Measurements from ENCODE around the gene THEMIS.
"Not testable (repeated sequence)": the region's sequence is repeated elsewhere in the genome, so short reads cannot be mapped to it uniquely, and the experiment has no call there.

THEMIS gene

GRCh38 chr6:127690092-127690491 lies 210.8 kb downstream of the THEMIS start:
- CTCF ChIA-PET, result interaction anchor here (0.7 to 2.8 kb wide), 22 partner anchors 9 to 638 kb away, joined by 3 to 19 read pairs (median 4); no protein-coding TSS in a partner anchor
- no peaks in the 10 kb centered on the region for H3K4me1 ChIP-seq (ENCODE audit: control insufficient read depth, insufficient read depth, low read length)
- H3K9me3 ChIP-seq (ENCODE audit: control insufficient read depth, insufficient read depth, low read depth, low read length), result no peaks in the 10 kb centered on the region
- no peak overlapping the region for H3K27ac ChIP-seq (ENCODE audit: extremely low read depth, low read depth, low read length)
- H3K36me3 ChIP-seq (ENCODE audit: control insufficient read depth in 2 of 2, insufficient read depth in 1 of 2, low read length in 2 of 2), result no peaks in the 10 kb centered on the region
- TF ChIP-seq ZNF239 (tag by site-specific recombination; IDR thresholded peaks at IDR 0.05) (no peak), ZNF398 (tag by site-specific recombination; IDR thresholded peaks at IDR 0.05) (no peak), ZNF169 (tag by site-specific recombination; IDR thresholded peaks at IDR 0.05) (no peak), ZNF354C (tag by site-specific recombination; IDR thresholded peaks at IDR 0.05; ENCODE audit: borderline replicate concordance, low read depth) (no peak), ZNF560 (tag by site-specific recombination; IDR thresholded peaks at IDR 0.05; ENCODE audit: borderline replicate concordance) (no peak), ZNF654 (tag by site-specific recombination; IDR thresholded peaks at IDR 0.05; ENCODE audit: low read depth) (peak; percentile 81)
- TF ChIP-seq, protein P1, sequence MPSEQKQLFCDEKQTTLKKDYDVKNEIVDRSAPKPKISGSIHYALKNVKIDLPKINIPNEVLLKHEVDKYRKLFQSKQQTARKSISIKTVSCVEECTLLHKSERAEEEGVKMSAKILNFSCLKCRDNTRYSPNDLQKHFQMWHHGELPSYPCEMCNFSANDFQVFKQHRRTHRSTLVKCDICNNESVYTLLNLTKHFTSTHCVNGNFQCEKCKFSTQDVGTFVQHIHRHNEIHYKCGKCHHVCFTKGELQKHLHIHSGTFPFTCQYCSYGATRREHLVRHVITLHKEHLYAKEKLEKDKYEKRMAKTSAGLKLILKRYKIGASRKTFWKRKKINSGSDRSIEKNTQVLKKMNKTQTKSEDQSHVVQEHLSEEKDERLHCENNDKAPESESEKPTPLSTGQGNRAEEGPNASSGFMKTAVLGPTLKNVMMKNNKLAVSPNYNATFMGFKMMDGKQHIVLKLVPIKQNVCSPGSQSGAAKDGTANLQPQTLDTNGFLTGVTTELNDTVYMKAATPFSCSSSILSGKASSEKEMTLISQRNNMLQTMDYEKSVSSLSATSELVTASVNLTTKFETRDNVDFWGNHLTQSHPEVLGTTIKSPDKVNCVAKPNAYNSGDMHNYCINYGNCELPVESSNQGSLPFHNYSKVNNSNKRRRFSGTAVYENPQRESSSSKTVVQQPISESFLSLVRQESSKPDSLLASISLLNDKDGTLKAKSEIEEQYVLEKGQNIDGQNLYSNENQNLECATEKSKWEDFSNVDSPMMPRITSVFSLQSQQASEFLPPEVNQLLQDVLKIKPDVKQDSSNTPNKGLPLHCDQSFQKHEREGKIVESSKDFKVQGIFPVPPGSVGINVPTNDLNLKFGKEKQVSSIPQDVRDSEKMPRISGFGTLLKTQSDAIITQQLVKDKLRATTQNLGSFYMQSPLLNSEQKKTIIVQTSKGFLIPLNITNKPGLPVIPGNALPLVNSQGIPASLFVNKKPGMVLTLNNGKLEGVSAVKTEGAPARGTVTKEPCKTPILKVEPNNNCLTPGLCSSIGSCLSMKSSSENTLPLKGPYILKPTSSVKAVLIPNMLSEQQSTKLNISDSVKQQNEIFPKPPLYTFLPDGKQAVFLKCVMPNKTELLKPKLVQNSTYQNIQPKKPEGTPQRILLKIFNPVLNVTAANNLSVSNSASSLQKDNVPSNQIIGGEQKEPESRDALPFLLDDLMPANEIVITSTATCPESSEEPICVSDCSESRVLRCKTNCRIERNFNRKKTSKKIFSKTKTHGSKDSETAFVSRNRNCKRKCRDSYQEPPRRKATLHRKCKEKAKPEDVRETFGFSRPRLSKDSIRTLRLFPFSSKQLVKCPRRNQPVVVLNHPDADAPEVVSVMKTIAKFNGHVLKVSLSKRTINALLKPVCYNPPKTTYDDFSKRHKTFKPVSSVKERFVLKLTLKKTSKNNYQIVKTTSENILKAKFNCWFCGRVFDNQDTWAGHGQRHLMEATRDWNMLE (tag by site-specific recombination; conservative IDR thresholded peaks at IDR 0.05; ENCODE audit: low read depth), result no peak
- TF ChIP-seq, protein P2, sequence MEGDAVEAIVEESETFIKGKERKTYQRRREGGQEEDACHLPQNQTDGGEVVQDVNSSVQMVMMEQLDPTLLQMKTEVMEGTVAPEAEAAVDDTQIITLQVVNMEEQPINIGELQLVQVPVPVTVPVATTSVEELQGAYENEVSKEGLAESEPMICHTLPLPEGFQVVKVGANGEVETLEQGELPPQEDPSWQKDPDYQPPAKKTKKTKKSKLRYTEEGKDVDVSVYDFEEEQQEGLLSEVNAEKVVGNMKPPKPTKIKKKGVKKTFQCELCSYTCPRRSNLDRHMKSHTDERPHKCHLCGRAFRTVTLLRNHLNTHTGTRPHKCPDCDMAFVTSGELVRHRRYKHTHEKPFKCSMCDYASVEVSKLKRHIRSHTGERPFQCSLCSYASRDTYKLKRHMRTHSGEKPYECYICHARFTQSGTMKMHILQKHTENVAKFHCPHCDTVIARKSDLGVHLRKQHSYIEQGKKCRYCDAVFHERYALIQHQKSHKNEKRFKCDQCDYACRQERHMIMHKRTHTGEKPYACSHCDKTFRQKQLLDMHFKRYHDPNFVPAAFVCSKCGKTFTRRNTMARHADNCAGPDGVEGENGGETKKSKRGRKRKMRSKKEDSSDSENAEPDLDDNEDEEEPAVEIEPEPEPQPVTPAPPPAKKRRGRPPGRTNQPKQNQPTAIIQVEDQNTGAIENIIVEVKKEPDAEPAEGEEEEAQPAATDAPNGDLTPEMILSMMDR (tag by site-specific recombination; IDR thresholded peaks at IDR 0.05), result 0 out of 2 replicates have a peak, but pooled peaks have one; percentile 31
- no peak overlapping the region for H3K4me3 ChIP-seq (ENCODE audit: low read depth, low read length)
- POLR2A ChIA-PET, result no interaction called here

DNA sequence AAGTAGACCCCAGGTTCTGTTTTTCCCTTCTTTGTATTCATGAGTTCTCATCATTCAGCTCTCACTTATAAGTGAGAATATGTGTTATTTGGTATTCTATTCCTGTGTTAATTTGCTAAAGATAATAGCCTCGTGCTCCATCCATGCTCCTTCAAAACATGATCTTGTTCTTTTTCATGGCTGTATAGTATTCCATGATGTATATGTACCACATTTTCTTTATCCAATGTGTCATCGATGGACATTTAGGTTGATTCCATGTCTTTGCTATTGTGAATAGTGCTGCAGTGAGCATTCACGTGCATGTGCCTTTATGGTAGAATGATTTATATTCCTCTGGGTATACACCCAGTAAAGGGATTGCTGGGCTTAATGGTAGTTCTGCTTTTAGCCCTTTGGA lies 213.4 kb downstream of the THEMIS start:
- H3K27ac ChIP-seq (ENCODE audit: extremely low read depth, low read depth, low read length); H3K36me3 ChIP-seq (ENCODE audit: control insufficient read depth in 2 of 2, insufficient read depth in 1 of 2, low read length in 2 of 2); H3K9me3 ChIP-seq (ENCODE audit: control insufficient read depth, insufficient read depth, low read depth, low read length); POLR2A ChIA-PET; H3K4me3 ChIP-seq (ENCODE audit: low read depth, low read length); H3K4me1 ChIP-seq (ENCODE audit: control insufficient read depth, insufficient read depth, low read length): not testable (repeated sequence)
- TF ChIP-seq ZNF146 (tag by site-specific recombination; IDR thresholded peaks at IDR 0.05), result peak; percentile 84
- TF ChIP-seq ZNF580 (tag by site-specific recombination; IDR thresholded peaks at IDR 0.05), result 0 out of 2 replicates have a peak, but pooled peaks have one; percentile 13
- CTCF ChIA-PET, result interaction anchor here (0.6 to 1.0 kb wide), 2 partner anchors 139 to 826 kb away, joined by 3 to 4 read pairs; no protein-coding TSS in a partner anchor

GRCh38 chr6:127686084-127686483 lies 214.8 kb downstream of the THEMIS start:
- POLR2A ChIA-PET, result no interaction called here
- Histone ChIP-seq H3K9me3 (ENCODE audit: control insufficient read depth, insufficient read depth, low read depth, low read length) (no peaks in the 10 kb centered on the region), H3K27ac (ENCODE audit: extremely low read depth, low read depth, low read length) (no peak overlapping the region), H3K36me3 (ENCODE audit: control insufficient read depth in 2 of 2, insufficient read depth in 1 of 2, low read length in 2 of 2) (no peaks in the 10 kb centered on the region), H3K4me1 (ENCODE audit: control insufficient read depth, insufficient read depth, low read length) (no peaks in the 10 kb centered on the region), H3K4me3 (ENCODE audit: low read depth, low read length) (no peak overlapping the region)
- CTCF ChIA-PET, result interaction anchor here (0.6 to 0.9 kb wide), 4 partner anchors 20 to 1325 kb away, joined by 3 to 4 read pairs (median 4); no protein-coding TSS in a partner anchor
- TF ChIP-seq ZNF175 (tag by site-specific recombination; IDR thresholded peaks at IDR 0.05) (no peak), ZFP3 (tag by site-specific recombination; IDR thresholded peaks at IDR 0.05; ENCODE audit: low read depth) (no peak), ZBTB8A (tag by site-specific recombination; IDR thresholded peaks at IDR 0.05) (no peak), ZSCAN16 (tag by site-specific recombination; IDR thresholded peaks at IDR 0.05) (no peak), ZNF155 (tag by site-specific recombination; IDR thresholded peaks at IDR 0.05) (no peak), ZNF596 (tag by site-specific recombination; IDR thresholded peaks at IDR 0.05) (no peak)
- TF ChIP-seq, protein P3, sequence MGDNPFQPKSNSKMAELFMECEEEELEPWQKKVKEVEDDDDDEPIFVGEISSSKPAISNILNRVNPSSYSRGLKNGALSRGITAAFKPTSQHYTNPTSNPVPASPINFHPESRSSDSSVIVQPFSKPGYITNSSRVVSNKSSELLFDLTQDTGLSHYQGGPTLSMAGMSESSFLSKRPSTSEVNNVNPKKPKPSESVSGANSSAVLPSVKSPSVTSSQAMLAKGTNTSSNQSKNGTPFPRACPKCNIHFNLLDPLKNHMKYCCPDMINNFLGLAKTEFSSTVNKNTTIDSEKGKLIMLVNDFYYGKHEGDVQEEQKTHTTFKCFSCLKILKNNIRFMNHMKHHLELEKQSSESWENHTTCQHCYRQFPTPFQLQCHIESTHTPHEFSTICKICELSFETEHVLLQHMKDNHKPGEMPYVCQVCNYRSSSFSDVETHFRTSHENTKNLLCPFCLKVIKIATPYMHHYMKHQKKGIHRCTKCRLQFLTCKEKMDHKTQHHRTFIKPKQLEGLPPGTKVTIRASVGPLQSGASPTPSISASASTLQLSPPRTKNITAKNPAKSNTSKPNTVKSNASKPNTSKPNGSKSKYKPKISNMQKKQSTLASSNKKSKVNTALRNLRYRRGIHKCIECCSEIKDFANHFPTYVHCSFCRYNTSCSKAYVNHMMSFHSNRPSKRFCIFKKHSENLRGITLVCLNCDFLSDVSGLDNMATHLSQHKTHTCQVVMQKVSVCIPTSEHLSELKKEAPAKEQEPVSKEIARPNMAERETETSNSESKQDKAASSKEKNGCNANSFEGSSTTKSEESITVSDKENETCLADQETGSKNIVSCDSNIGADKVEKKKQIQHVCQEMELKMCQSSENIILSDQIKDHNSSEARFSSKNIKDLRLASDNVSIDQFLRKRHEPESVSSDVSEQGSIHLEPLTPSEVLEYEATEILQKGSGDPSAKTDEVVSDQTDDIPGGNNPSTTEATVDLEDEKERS (tag by site-specific recombination; IDR thresholded peaks at IDR 0.05), result no peak
- TF ChIP-seq, protein P4, sequence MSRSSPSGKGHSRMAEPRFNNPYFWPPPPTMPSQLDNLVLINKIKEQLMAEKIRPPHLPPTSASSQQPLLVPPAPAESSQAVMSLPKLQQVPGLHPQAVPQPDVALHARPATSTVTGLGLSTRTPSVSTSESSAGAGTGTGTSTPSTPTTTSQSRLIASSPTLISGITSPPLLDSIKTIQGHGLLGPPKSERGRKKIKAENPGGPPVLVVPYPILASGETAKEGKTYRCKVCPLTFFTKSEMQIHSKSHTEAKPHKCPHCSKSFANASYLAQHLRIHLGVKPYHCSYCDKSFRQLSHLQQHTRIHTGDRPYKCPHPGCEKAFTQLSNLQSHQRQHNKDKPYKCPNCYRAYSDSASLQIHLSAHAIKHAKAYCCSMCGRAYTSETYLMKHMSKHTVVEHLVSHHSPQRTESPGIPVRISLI (tag by site-specific recombination; IDR thresholded peaks at IDR 0.05), result no peak
